ENCODE measurements around the gene FAM180A. TPM values are rescaled to one million over a fixed set of nuclear protein-coding genes. Genes with fewer than 3 reads are reported as not detected.

The FAM180A gene
- total RNA-seq, 1 experiment from 2014 or later, result not detected

DNA sequence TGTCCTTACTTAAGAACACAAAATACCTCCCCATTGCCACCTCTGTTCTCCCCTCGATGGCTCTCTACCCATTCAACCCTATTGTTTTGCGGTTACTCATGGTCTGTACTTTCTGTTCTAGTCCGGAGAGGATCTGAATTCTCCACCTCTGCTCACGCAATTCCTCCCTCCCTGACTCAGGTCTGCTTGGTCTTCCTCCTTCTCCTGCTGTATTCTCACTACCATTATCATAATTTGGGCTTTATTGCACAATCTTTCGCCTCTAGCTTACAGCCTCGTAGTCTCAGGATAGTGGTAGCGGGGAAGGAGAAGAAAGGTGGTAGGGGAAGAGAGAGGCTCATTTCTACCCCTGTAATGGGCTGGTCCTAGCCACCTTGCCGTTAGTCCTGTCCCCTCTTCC is 35.4 kb upstream of the FAM180A start (continued):
- TF ChIP-seq, protein P1, sequence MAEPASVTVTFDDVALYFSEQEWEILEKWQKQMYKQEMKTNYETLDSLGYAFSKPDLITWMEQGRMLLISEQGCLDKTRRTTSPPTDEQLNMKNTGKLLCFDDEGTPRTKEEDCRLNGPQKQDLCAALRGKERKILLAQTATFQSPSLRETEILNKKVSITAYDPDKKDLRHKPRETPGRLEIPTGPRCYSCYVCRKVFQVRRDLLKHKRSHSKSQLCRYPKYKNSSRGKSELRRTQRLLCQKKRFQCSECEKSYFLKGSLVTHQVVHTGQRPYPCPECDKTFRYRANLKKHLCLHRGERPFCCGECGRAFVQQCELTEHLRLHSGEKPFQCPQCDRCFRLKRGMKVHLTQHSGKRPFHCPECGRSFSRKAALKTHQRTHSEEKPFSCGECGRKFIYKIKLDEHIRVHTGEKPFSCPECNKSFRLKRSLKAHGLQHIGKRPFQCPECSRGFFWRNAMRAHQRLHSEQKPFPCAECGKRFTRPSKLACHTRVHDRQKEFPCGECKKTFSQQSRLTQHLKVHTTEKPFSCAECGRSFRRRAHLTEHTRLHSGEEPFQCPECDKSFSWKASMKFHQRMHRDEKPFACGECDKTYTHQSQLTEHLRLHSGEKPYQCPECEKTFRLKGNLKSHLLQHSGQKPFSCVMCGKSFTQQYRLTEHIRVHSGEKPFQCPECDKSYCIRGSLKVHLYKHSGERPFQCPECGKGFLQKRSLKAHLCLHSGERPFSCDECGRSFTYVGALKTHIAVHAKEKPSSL (CRISPR knock-in tag; conservative IDR thresholded peaks at IDR 0.05), result no peak
- TF ChIP-seq, protein P2, sequence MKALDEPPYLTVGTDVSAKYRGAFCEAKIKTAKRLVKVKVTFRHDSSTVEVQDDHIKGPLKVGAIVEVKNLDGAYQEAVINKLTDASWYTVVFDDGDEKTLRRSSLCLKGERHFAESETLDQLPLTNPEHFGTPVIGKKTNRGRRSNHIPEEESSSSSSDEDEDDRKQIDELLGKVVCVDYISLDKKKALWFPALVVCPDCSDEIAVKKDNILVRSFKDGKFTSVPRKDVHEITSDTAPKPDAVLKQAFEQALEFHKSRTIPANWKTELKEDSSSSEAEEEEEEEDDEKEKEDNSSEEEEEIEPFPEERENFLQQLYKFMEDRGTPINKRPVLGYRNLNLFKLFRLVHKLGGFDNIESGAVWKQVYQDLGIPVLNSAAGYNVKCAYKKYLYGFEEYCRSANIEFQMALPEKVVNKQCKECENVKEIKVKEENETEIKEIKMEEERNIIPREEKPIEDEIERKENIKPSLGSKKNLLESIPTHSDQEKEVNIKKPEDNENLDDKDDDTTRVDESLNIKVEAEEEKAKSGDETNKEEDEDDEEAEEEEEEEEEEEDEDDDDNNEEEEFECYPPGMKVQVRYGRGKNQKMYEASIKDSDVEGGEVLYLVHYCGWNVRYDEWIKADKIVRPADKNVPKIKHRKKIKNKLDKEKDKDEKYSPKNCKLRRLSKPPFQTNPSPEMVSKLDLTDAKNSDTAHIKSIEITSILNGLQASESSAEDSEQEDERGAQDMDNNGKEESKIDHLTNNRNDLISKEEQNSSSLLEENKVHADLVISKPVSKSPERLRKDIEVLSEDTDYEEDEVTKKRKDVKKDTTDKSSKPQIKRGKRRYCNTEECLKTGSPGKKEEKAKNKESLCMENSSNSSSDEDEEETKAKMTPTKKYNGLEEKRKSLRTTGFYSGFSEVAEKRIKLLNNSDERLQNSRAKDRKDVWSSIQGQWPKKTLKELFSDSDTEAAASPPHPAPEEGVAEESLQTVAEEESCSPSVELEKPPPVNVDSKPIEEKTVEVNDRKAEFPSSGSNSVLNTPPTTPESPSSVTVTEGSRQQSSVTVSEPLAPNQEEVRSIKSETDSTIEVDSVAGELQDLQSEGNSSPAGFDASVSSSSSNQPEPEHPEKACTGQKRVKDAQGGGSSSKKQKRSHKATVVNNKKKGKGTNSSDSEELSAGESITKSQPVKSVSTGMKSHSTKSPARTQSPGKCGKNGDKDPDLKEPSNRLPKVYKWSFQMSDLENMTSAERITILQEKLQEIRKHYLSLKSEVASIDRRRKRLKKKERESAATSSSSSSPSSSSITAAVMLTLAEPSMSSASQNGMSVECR (CRISPR knock-in tag; IDR thresholded peaks at IDR 0.05; ENCODE audit: borderline replicate concordance), result no peak

DNA sequence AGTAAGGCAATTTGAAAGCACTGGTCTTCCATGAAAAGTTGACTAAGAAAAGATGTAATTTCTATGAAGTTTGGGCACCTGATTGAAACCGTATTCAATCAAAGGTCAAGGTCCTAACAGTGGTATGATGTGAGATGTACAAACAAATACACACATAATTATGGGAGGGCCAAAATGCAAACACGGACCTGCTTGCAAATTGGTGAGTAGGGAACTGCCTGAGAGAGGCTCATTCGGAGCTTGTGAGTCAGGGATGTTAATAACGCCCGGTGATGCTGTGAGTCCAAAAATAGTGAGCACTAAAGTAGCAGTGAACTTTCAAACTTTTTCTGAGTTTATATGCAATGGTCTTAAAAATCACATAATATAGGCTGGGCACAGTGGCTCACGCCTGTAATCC is 34.2 kb upstream of the FAM180A start:
- H3K27me3 Mint-ChIP-seq (ENCODE audit: low read depth), result peaks cover 10% of the 10 kb centered on the region; the same call in 1 of the 2 replicates
- CTCF ChIA-PET, result interaction anchor here (1.2 kb wide), 1 partner anchor 62 kb away, joined by 4 read pairs; no protein-coding TSS in a partner anchor
- H3K9me3 Mint-ChIP-seq, result peaks cover 13% of the 10 kb centered on the region
- DNase-seq (ENCODE audit: low spot score), result no peak
- H3K36me3 Mint-ChIP-seq, result peaks cover 8% of the 10 kb centered on the region
- TF ChIP-seq, protein P3, sequence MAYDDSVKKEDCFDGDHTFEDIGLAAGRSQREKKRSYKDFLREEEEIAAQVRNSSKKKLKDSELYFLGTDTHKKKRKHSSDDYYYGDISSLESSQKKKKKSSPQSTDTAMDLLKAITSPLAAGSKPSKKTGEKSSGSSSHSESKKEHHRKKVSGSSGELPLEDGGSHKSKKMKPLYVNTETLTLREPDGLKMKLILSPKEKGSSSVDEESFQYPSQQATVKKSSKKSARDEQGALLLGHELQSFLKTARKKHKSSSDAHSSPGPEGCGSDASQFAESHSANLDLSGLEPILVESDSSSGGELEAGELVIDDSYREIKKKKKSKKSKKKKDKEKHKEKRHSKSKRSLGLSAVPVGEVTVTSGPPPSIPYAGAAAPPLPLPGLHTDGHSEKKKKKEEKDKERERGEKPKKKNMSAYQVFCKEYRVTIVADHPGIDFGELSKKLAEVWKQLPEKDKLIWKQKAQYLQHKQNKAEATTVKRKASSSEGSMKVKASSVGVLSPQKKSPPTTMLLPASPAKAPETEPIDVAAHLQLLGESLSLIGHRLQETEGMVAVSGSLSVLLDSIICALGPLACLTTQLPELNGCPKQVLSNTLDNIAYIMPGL (CRISPR knock-in tag; IDR thresholded peaks at IDR 0.05), result no peak
- TF ChIP-seq, protein P4, sequence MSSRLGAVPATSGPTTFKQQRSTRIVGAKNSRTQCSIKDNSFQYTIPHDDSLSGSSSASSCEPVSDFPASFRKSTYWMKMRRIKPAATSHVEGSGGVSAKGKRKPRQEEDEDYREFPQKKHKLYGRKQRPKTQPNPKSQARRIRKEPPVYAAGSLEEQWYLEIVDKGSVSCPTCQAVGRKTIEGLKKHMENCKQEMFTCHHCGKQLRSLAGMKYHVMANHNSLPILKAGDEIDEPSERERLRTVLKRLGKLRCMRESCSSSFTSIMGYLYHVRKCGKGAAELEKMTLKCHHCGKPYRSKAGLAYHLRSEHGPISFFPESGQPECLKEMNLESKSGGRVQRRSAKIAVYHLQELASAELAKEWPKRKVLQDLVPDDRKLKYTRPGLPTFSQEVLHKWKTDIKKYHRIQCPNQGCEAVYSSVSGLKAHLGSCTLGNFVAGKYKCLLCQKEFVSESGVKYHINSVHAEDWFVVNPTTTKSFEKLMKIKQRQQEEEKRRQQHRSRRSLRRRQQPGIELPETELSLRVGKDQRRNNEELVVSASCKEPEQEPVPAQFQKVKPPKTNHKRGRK (CRISPR knock-in tag; IDR thresholded peaks at IDR 0.05; ENCODE audit: borderline replicate concordance), result no peak
- TF ChIP-seq, protein P5, sequence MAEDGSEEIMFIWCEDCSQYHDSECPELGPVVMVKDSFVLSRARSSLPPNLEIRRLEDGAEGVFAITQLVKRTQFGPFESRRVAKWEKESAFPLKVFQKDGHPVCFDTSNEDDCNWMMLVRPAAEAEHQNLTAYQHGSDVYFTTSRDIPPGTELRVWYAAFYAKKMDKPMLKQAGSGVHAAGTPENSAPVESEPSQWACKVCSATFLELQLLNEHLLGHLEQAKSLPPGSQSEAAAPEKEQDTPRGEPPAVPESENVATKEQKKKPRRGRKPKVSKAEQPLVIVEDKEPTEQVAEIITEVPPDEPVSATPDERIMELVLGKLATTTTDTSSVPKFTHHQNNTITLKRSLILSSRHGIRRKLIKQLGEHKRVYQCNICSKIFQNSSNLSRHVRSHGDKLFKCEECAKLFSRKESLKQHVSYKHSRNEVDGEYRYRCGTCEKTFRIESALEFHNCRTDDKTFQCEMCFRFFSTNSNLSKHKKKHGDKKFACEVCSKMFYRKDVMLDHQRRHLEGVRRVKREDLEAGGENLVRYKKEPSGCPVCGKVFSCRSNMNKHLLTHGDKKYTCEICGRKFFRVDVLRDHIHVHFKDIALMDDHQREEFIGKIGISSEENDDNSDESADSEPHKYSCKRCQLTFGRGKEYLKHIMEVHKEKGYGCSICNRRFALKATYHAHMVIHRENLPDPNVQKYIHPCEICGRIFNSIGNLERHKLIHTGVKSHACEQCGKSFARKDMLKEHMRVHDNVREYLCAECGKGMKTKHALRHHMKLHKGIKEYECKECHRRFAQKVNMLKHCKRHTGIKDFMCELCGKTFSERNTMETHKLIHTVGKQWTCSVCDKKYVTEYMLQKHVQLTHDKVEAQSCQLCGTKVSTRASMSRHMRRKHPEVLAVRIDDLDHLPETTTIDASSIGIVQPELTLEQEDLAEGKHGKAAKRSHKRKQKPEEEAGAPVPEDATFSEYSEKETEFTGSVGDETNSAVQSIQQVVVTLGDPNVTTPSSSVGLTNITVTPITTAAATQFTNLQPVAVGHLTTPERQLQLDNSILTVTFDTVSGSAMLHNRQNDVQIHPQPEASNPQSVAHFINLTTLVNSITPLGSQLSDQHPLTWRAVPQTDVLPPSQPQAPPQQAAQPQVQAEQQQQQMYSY (CRISPR knock-in tag; IDR thresholded peaks at IDR 0.05), result no peak
- TF ChIP-seq ZNF138 (CRISPR knock-in tag; conservative IDR thresholded peaks at IDR 0.05), result no peak
- no peak for TF ChIP-seq FOXK1 (CRISPR knock-in tag; IDR thresholded peaks at IDR 0.05)
- TF ChIP-seq, protein P6, sequence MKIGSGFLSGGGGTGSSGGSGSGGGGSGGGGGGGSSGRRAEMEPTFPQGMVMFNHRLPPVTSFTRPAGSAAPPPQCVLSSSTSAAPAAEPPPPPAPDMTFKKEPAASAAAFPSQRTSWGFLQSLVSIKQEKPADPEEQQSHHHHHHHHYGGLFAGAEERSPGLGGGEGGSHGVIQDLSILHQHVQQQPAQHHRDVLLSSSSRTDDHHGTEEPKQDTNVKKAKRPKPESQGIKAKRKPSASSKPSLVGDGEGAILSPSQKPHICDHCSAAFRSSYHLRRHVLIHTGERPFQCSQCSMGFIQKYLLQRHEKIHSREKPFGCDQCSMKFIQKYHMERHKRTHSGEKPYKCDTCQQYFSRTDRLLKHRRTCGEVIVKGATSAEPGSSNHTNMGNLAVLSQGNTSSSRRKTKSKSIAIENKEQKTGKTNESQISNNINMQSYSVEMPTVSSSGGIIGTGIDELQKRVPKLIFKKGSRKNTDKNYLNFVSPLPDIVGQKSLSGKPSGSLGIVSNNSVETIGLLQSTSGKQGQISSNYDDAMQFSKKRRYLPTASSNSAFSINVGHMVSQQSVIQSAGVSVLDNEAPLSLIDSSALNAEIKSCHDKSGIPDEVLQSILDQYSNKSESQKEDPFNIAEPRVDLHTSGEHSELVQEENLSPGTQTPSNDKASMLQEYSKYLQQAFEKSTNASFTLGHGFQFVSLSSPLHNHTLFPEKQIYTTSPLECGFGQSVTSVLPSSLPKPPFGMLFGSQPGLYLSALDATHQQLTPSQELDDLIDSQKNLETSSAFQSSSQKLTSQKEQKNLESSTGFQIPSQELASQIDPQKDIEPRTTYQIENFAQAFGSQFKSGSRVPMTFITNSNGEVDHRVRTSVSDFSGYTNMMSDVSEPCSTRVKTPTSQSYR (CRISPR knock-in tag; IDR thresholded peaks at IDR 0.05), result no peak
- H3K27ac Mint-ChIP-seq, result no peak overlapping the region
- POLR2A ChIA-PET, result no interaction called here
- ATAC-seq, result no peak
- no peaks in the 10 kb centered on the region for H3K4me1 Mint-ChIP-seq
- H3K4me3 Mint-ChIP-seq, result no peak overlapping the region

Data from WTC11 (cell line).